Kidney (tissue), 14 donors: ENCODE results near the gene SLC39A11. TPM values are rescaled to one million over a fixed set of nuclear protein-coding genes. Genes with fewer than 3 reads are reported as not detected.

Experiments used
- DNase-seq, 5 donors: peaks; one replicate each; pipeline ENCODE4 v3.0.0-alpha.2; 2013 to 2020
- FAIRE-seq: peaks from 2 replicates; lab custom pipeline; 2012; peaks lifted over from hg19 to GRCh38; lab: Jason Lieb, UNC
- H3K27ac ChIP-seq, 2 donors: one replicate each; pipeline ENCODE4 v1.7.0; 2013; ENCODE audit warnings: low read depth in 2 of 2, low read length in 2 of 2, inconsistent platforms in 1 of 2
- H3K27me3 ChIP-seq: one replicate; pipeline ENCODE4 v1.7.1; 2013; ENCODE audit warnings: low read length, inconsistent platforms; ENCODE audit not compliant: control insufficient read depth, insufficient read depth
- H3K36me3 ChIP-seq, 3 donors: one replicate each; pipeline versions ENCODE4 v1.7.0 to v1.7.1; 2013; ENCODE audit warnings: low read length in 3 of 3, control low read depth in 1 of 3, inconsistent platforms in 1 of 3; ENCODE audit not compliant: insufficient read depth in 3 of 3, control insufficient read depth in 2 of 3
- H3K4me1 ChIP-seq, 3 donors: one replicate each; pipeline versions ENCODE4 v1.7.0 to v1.7.1; 2013; ENCODE audit warnings: low read length in 3 of 3, inconsistent platforms in 1 of 3, low read depth in 1 of 3; ENCODE audit not compliant: control insufficient read depth in 2 of 3, insufficient read depth in 2 of 3
- H3K4me3 ChIP-seq, 3 donors: one replicate each; pipeline versions ENCODE4 v1.7.0 to v1.8.1; 2013; ENCODE audit warnings: low read length in 3 of 3, control low read depth in 1 of 3, inconsistent platforms in 1 of 3
- H3K9ac ChIP-seq, 3 donors: one replicate each; pipeline versions ENCODE4 v1.7.0 to v1.7.1; 2013; ENCODE audit warnings: low read length in 3 of 3, control low read depth in 1 of 3, inconsistent platforms in 1 of 3
- H3K9me3 ChIP-seq, 3 donors: one replicate each; pipeline versions ENCODE4 v1.7.0 to v1.7.1; 2013; ENCODE audit warnings: low read length in 3 of 3, control low read depth in 1 of 3, inconsistent platforms in 1 of 3; ENCODE audit not compliant: control insufficient read depth in 2 of 3, insufficient read depth in 1 of 3
- intact Hi-C: fragments of 100-400 bp; cut with DNase I; formaldehyde crosslinking; loops from one replicate; pipeline ENCODE4 v1.11.1; 2022
- polyA plus RNA-seq: library from polyadenylated mRNA; stranded (reverse); fragments of 350-450 nt; fragmentation: Illumina TruSeq; extraction: RNeasy Lipid Tissue Mini Kit (QIAGEN cat#74804); gene quantifications from one replicate; pipeline ENCODE4 v1.2.3, GENCODE V29; 2014; ENCODE audit warnings: low read depth, low replicate concordance; ENCODE audit not compliant: insufficient read depth
- total RNA-seq: library from RNA; stranded (reverse); fragmentation: NEBNext Ultra II Directional; extraction: Animal tissue kit (Norgen Biotek cat#: 25700); gene quantifications from one replicate; pipeline ENCODE4 v1.2.1, GENCODE V29; 2021
- TF ChIP-seq, protein P1 (sequence below): IDR thresholded peaks from 3 replicates; pipeline ENCODE4 v1.5.1; 2012; ENCODE audit warnings: mild to moderate bottlenecking, moderate library complexity, borderline replicate concordance; ENCODE audit not compliant: insufficient read depth; ENCODE audit errors: extremely low read depth
- donor health status: control.
- donor health status: control.
- donor health status: control.
- donor health status: control.
- donor health status: control.
- donor health status: DM: yes; HTN: yes; CAD: no.
- donor health status: Normal renal cell carcinoma (clear cell type).

The SLC39A11 gene
- total and polyA plus RNA-seq, 2 donors from 2014 or later: 19.7 to 37.2 TPM

GRCh38 chr17:72970246-72970645 is 122.2 kb downstream of the SLC39A11 start:
- H3K9ac ChIP-seq: no peak overlapping the region
- H3K4me3 ChIP-seq: no peak overlapping the region
- no peaks in the 10 kb centered on the region for H3K4me1 ChIP-seq
- H3K27ac ChIP-seq: no peak overlapping the region
- intact Hi-C loops: no loop called here
- no peaks in the 10 kb centered on the region for H3K9me3 ChIP-seq
- DNase-seq: peak in 1 of 5 donors; percentile 22
- FAIRE-seq: no peak
- TF ChIP-seq, protein P1, sequence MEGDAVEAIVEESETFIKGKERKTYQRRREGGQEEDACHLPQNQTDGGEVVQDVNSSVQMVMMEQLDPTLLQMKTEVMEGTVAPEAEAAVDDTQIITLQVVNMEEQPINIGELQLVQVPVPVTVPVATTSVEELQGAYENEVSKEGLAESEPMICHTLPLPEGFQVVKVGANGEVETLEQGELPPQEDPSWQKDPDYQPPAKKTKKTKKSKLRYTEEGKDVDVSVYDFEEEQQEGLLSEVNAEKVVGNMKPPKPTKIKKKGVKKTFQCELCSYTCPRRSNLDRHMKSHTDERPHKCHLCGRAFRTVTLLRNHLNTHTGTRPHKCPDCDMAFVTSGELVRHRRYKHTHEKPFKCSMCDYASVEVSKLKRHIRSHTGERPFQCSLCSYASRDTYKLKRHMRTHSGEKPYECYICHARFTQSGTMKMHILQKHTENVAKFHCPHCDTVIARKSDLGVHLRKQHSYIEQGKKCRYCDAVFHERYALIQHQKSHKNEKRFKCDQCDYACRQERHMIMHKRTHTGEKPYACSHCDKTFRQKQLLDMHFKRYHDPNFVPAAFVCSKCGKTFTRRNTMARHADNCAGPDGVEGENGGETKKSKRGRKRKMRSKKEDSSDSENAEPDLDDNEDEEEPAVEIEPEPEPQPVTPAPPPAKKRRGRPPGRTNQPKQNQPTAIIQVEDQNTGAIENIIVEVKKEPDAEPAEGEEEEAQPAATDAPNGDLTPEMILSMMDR: no peak
- H3K36me3 ChIP-seq: no peaks in the 10 kb centered on the region
- no peaks in the 10 kb centered on the region for H3K27me3 ChIP-seq

GRCh38 chr17:72969293-72969906 is 123.1 kb downstream of the SLC39A11 start:
- Histone ChIP-seq H3K27ac (no peak overlapping the region), H3K9me3 (no peaks in the 10 kb centered on the region), H3K27me3 (no peaks in the 10 kb centered on the region), H3K9ac (no peak overlapping the region), H3K4me3 (no peak overlapping the region), H3K36me3 (no peaks in the 10 kb centered on the region), H3K4me1 (no peaks in the 10 kb centered on the region)
- DNase-seq (no peak), FAIRE-seq (no peak)
- TF ChIP-seq, protein P1: no peak
- intact Hi-C loops: no loop called here

DNA sequence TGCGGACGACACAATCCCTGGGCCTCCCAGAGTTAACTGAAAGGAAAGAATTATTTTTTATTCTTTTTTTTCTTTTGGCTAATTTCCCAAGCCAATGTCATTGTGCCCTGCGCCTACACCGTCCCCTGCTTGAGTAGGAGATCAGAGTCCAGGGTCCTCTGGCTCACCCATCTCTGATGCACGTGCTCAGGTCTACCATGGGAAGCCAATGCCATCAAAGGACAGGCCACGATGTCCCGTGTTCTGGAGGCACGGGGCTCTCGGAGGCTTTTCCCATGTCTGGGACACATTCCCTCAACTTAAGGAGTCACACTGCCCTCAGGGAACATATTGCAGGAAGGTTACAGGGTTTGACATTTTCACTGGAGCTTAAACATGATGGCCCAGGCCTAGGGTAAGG is 123.7 kb downstream of the SLC39A11 start:
- Histone ChIP-seq H3K9ac (no peak overlapping the region), H3K4me3 (no peak overlapping the region), H3K36me3 (no peaks in the 10 kb centered on the region), H3K4me1 (no peaks in the 10 kb centered on the region), H3K27me3 (no peaks in the 10 kb centered on the region), H3K9me3 (no peaks in the 10 kb centered on the region), H3K27ac (no peak overlapping the region)
- DNase-seq: no peak
- no peak for FAIRE-seq
- intact Hi-C loops: no loop called here
- TF ChIP-seq, protein P1: no peak

GRCh38 chr17:72967977-72968585 is 124.4 kb downstream of the SLC39A11 start:
- H3K9me3 ChIP-seq: no peaks in the 10 kb centered on the region
- no peaks in the 10 kb centered on the region for H3K36me3 ChIP-seq
- DNase-seq (peak in 3 of 5 donors; percentile 40 to 44 (median 40)), FAIRE-seq (no peak)
- TF ChIP-seq, protein P1: no peak
- H3K27me3 ChIP-seq: no peaks in the 10 kb centered on the region
- intact Hi-C loops: no loop called here
- no peak overlapping the region for H3K27ac ChIP-seq
- no peaks in the 10 kb centered on the region for H3K4me1 ChIP-seq
- no peak overlapping the region for H3K4me3 ChIP-seq
- no peak overlapping the region for H3K9ac ChIP-seq
